GM12892 (cell line): ENCODE results near the gene OLFM1.

Source experiments
- POLR2A ChIP-seq: IDR thresholded peaks from 2 replicates; pipeline ENCODE4 v1.6.1; 2011; ENCODE audit warnings: low read depth, low read length, control low read depth
- POLR2AphosphoS5 ChIP-seq: IDR thresholded peaks from 2 replicates; pipeline ENCODE4 v1.6.1; 2011; ENCODE audit warnings: low read depth, low read length, control low read depth
- TAF1 ChIP-seq: IDR thresholded peaks from 2 replicates; pipeline ENCODE4 v1.6.1; 2011; ENCODE audit warnings: low read depth, mild to moderate bottlenecking, control low read depth, low read length, borderline replicate concordance

GRCh38 chr9:135090081-135090480, 2.6 kb downstream of the OLFM1 start:
- TF ChIP-seq POLR2A (no peak), TAF1 (no peak), POLR2AphosphoS5 (no peak)
